ENCODE measurements around the gene ZMYM2. TPM values are rescaled to one million over a fixed set of nuclear protein-coding genes. Genes with fewer than 3 reads are reported as not detected.

Gene ZMYM2
- total RNA-seq, 1 donor from 2014 or later = 303 TPM

GRCh38 chr13:20024702-20025101 lies 66.2 kb downstream of the ZMYM2 start:
- Mint-ChIP-seq H3K4me1 (no peaks in the 10 kb centered on the region), H3K27ac (no peak overlapping the region), H3K4me3 (no peak overlapping the region), H3K36me3 (peaks cover 38% of the 10 kb centered on the region), H3K9me3 (no peaks in the 10 kb centered on the region), H3K27me3 (ENCODE audit: insufficient read depth, low read depth) (no peaks in the 10 kb centered on the region)
- Histone ChIP-seq H3K27me3 (no peaks in the 10 kb centered on the region), H3K9me3 (ENCODE audit: low read depth) (no peaks in the 10 kb centered on the region), H4K20me1 (ENCODE audit: low read depth) (peaks cover 45% of the 10 kb centered on the region), H3K4me2 (no peak overlapping the region), H3K27ac (no peak overlapping the region), H3K4me1 (no peaks in the 10 kb centered on the region), H2AFZ (replicated peaks) (no peak overlapping the region), H3K4me3 (no peak overlapping the region), H3F3A (ENCODE audit: low read depth) (peaks cover 38% of the 10 kb centered on the region), H3K9ac (no peak overlapping the region), H3K36me3 (peaks cover 53% of the 10 kb centered on the region), H3K79me2 (ENCODE audit: low read depth) (peaks cover 78% of the 10 kb centered on the region)
- TF ChIP-seq EZH2phosphoT487 (IDR thresholded peaks at IDR 0.05) (no peak), CTCF (IDR thresholded peaks at IDR 0.05) (no peak), EZH2 (IDR thresholded peaks at IDR 0.05) (no peak)
- DNase-seq (ENCODE audit: low spot score) = no peak

- DNase-seq (ENCODE audit: low spot score) = no peak
- Histone ChIP-seq H2AFZ (replicated peaks) (no peak overlapping the region), H3K36me3 (peaks cover 60% of the 10 kb centered on the region), H3F3A (ENCODE audit: low read depth) (peaks cover 26% of the 10 kb centered on the region), H3K9ac (no peak overlapping the region), H3K4me2 (no peak overlapping the region), H3K79me2 (ENCODE audit: low read depth) (peaks cover 65% of the 10 kb centered on the region), H3K4me3 (no peak overlapping the region), H3K27ac (no peak overlapping the region), H3K27me3 (no peaks in the 10 kb centered on the region), H3K9me3 (ENCODE audit: low read depth) (no peaks in the 10 kb centered on the region), H4K20me1 (ENCODE audit: low read depth) (peaks cover 17% of the 10 kb centered on the region), H3K4me1 (no peaks in the 10 kb centered on the region)
- Mint-ChIP-seq H3K4me3 (no peak overlapping the region), H3K27me3 (ENCODE audit: insufficient read depth, low read depth) (no peaks in the 10 kb centered on the region), H3K4me1 (no peaks in the 10 kb centered on the region), H3K27ac (no peak overlapping the region), H3K9me3 (no peaks in the 10 kb centered on the region), H3K36me3 (peaks cover 43% of the 10 kb centered on the region)
- no peak for TF ChIP-seq EZH2phosphoT487 (IDR thresholded peaks at IDR 0.05)
These were observed 70.4 kb downstream of the ZMYM2 start for GRCh38 chr13:20028953-20029352.

GRCh38 chr13:20033486-20033885 lies 75.0 kb downstream of the ZMYM2 start:
- Histone ChIP-seq H3K79me2 (ENCODE audit: low read depth) (peaks cover 77% of the 10 kb centered on the region), H3K9me3 (ENCODE audit: low read depth) (no peaks in the 10 kb centered on the region), H3K27me3 (no peaks in the 10 kb centered on the region), H4K20me1 (ENCODE audit: low read depth) (peaks cover 8% of the 10 kb centered on the region), H3K4me1 (no peaks in the 10 kb centered on the region), H3K9ac (no peak overlapping the region), H2AFZ (replicated peaks) (no peak overlapping the region), H3K36me3 (peaks cover 54% of the 10 kb centered on the region), H3K4me3 (no peak overlapping the region), H3K27ac (no peak overlapping the region), H3F3A (ENCODE audit: low read depth) (peaks cover 31% of the 10 kb centered on the region), H3K4me2 (no peak overlapping the region)
- Mint-ChIP-seq H3K4me3 (no peak overlapping the region), H3K4me1 (no peaks in the 10 kb centered on the region), H3K9me3 (peaks cover 2% of the 10 kb centered on the region), H3K27me3 (ENCODE audit: insufficient read depth, low read depth) (no peaks in the 10 kb centered on the region), H3K36me3 (peaks cover 52% of the 10 kb centered on the region), H3K27ac (no peak overlapping the region)
- DNase-seq (ENCODE audit: low spot score) = no peak
- TF ChIP-seq EZH2 (IDR thresholded peaks at IDR 0.05) (no peak), CTCF (IDR thresholded peaks at IDR 0.05) (no peak), EZH2phosphoT487 (IDR thresholded peaks at IDR 0.05) (no peak)

- H3K36me3 Mint-ChIP-seq = peaks cover 61% of the 10 kb centered on the region
- no peak for TF ChIP-seq EZH2 (IDR thresholded peaks at IDR 0.05)
- TF ChIP-seq CTCF (IDR thresholded peaks at IDR 0.05) = no peak
- no peak for TF ChIP-seq EZH2phosphoT487 (IDR thresholded peaks at IDR 0.05)
- Histone ChIP-seq H3K27ac (no peak overlapping the region), H3K4me1 (no peaks in the 10 kb centered on the region), H3K4me2 (no peak overlapping the region), H3K9ac (no peak overlapping the region), H3K27me3 (no peaks in the 10 kb centered on the region), H3K36me3 (peaks cover 59% of the 10 kb centered on the region), H3F3A (ENCODE audit: low read depth) (peaks cover 31% of the 10 kb centered on the region), H3K9me3 (ENCODE audit: low read depth) (no peaks in the 10 kb centered on the region), H3K4me3 (no peak overlapping the region), H2AFZ (replicated peaks) (no peak overlapping the region), H3K79me2 (ENCODE audit: low read depth) (peaks cover 90% of the 10 kb centered on the region), H4K20me1 (ENCODE audit: low read depth) (peaks cover 20% of the 10 kb centered on the region)
- peaks cover 12% of the 10 kb centered on the region for H3K9me3 Mint-ChIP-seq
- no peaks in the 10 kb centered on the region for H3K27me3 Mint-ChIP-seq (ENCODE audit: insufficient read depth, low read depth)
- no peak overlapping the region for H3K27ac Mint-ChIP-seq
- no peaks in the 10 kb centered on the region for H3K4me1 Mint-ChIP-seq
- H3K4me3 Mint-ChIP-seq = no peak overlapping the region
- no peak for DNase-seq (ENCODE audit: low spot score)
These were observed 76.6 kb downstream of the ZMYM2 start for GRCh38 chr13:20035130-20035529.
